ENCODE data around the gene NPAS1.

NPAS1 gene

DNA sequence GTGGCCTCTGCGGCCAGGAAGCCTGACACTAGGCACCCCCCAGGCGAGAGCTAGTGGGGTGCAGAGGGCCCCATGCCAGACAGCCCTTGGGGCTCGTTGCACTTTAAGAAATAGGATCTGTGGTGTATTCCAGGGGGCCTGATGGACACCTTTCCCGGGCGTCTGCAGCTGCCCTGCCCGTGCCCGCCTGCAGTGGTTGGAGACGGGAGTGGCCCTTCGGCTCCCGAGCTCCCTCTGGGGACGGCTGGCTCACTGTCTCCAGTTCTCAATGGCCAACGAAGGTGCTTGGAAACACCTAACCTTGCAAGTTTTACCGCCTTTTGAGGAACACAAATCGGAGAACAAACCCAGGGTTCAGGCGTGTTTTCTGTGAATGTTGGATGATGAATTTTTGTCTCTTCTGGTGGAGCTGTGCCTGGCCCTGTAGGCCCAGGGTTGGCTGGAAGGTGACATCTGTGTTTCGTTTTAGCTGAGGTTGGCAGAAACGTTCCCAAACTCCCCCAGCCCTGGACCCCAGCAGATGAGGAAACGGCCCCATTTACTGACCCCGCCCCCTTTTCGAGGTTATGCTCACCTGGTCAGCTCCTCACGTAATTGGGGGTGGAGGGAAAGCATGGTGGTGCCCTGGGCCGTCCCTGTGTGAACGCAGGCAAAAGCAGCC is 17.4 kb upstream of the NPAS1 start:
- DNase-seq = no peak
- Histone ChIP-seq H3K27ac (no peak overlapping the region), H3K27me3 (replicated peaks) (no peaks in the 10 kb centered on the region), H3K36me3 (replicated peaks) (peaks cover 39% of the 10 kb centered on the region), H3K4me3 (ENCODE audit: low read depth, low read length) (no peak overlapping the region)
- in situ Hi-C loops (cut with HindIII; ENCODE audit: low pct_ligation_motif_present, low sequenced_read_pairs) = no loop called here
- TF ChIP-seq, protein P1, sequence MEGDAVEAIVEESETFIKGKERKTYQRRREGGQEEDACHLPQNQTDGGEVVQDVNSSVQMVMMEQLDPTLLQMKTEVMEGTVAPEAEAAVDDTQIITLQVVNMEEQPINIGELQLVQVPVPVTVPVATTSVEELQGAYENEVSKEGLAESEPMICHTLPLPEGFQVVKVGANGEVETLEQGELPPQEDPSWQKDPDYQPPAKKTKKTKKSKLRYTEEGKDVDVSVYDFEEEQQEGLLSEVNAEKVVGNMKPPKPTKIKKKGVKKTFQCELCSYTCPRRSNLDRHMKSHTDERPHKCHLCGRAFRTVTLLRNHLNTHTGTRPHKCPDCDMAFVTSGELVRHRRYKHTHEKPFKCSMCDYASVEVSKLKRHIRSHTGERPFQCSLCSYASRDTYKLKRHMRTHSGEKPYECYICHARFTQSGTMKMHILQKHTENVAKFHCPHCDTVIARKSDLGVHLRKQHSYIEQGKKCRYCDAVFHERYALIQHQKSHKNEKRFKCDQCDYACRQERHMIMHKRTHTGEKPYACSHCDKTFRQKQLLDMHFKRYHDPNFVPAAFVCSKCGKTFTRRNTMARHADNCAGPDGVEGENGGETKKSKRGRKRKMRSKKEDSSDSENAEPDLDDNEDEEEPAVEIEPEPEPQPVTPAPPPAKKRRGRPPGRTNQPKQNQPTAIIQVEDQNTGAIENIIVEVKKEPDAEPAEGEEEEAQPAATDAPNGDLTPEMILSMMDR (IDR thresholded peaks at IDR 0.05; ENCODE audit: low read depth, low read length, missing control alignments) = no peak

DNA sequence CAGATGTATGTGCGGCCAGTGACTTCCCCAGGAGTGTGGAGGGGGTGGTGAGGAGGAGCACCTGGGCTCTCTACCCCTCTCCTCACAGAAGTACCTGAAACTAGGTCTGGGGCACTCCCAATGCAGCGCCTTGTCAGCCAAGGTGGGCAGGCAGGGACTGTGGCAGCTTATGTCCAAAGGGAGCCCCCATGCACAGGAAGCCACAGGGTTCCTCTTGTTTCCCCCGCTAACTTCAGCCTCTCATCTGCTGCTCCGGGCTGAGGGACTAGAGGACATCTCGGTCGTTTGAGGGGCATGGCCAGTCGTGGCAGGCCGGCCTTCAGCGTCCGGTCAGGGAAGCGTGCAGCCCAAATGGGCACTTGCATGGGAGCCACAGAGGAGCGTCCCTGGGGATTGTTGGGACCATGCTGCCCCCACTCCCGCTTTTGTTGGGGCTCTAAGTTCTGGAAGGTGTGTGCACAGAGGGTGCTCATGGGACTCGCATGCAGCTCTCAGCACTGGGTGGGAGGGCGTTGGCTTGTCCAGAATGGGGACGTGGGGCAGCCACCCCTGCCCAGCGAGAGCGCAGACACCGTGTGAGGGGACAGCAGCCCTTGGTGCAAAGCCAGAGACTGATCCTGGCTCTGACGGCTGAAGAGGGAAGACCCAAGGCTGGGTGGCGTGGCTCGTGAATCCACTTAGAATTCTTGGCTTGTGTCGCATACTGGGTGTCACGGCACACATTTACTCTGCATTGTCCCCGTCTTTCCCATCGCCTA is 16.6 kb upstream of the NPAS1 start:
- no peak for DNase-seq
- peaks cover 34% of the 10 kb centered on the region for H3K36me3 ChIP-seq (replicated peaks)
- in situ Hi-C loops (cut with HindIII; ENCODE audit: low pct_ligation_motif_present, low sequenced_read_pairs) = no loop called here
- no peak overlapping the region for H3K4me3 ChIP-seq (ENCODE audit: low read depth, low read length)
- TF ChIP-seq, protein P1 (IDR thresholded peaks at IDR 0.05; ENCODE audit: low read depth, low read length, missing control alignments) = no peak
- no peak overlapping the region for H3K27ac ChIP-seq
- H3K27me3 ChIP-seq (replicated peaks) = no peaks in the 10 kb centered on the region

DNA sequence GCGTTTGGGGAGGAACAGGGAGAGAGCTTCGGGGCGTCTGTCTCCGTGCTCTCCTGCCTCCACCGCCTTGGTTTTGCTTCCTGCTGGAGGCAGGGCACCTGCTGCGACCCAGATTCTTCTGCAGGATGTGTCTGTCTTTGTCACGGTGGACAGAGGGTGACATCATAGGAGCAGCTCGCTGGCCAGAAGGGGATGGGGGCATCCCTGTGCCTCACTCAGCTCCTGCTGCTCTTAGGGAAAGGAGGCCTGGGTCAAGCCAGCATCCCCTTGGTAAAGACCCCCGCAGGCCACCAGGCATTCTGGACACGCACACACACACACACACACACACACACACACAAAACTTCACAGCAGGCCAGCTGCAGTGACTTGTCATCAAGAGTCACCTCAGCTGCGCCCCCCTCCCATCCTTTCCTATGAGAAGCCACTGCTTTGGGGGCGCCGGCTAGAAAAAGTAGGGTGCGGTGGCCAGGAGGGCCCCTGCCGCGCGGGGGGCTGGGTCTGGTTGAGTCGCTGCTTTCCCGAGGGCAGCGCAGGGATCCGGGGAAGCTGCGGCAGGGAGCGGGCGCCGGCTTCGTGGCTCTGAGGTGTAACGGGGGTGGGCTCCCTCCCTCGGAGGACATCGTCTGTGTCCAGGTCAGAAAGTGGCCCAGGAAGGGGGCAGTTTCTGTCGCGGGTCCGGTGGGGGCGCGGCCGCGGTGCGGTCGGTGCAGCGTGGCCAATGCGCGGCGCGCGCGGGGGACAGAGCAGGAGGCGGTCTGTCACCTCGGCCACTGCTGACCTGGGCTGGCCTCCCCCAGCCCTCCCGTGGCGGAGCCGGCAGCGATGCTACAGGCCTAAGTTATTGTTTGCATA is 15.8 kb upstream of the NPAS1 start:
- no peak overlapping the region for H3K27ac ChIP-seq
- H3K36me3 ChIP-seq (replicated peaks) = peaks cover 28% of the 10 kb centered on the region
- DNase-seq = no peak
- TF ChIP-seq, protein P1 (IDR thresholded peaks at IDR 0.05; ENCODE audit: low read depth, low read length, missing control alignments) = no peak
- H3K27me3 ChIP-seq (replicated peaks) = no peaks in the 10 kb centered on the region
- H3K4me3 ChIP-seq (ENCODE audit: low read depth, low read length) = no peak overlapping the region
- in situ Hi-C loops (cut with HindIII; ENCODE audit: low pct_ligation_motif_present, low sequenced_read_pairs) = no loop called here

DNA sequence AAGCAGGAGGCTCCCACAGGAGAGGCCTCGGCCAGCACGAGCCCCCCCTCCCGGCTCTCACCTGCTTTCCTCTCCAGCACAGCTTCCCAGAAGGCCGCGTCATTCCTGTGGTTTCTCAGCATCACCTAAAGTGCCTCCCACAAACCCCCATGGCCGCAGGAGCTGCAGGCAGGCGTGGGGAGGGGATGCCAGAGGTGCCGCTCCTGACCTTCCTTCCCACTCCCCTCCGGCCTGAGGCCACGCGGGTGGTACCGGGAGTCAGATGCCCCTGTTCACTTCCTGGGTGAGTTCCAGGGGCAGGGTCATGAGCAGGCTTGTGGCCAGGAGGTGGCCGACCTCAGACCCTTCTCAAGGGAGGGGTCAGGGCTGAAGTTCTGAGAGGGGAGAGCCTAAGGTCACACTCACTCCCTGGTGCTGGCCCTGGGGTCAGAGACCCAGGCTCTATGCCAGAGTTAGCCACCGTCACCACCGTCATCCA is 14.4 kb upstream of the NPAS1 start:
- no peak for DNase-seq
- Histone ChIP-seq H3K27ac (no peak overlapping the region), H3K27me3 (replicated peaks) (no peaks in the 10 kb centered on the region), H3K36me3 (replicated peaks) (peaks cover 15% of the 10 kb centered on the region), H3K4me3 (ENCODE audit: low read depth, low read length) (no peak overlapping the region)
- TF ChIP-seq, protein P1 (IDR thresholded peaks at IDR 0.05; ENCODE audit: low read depth, low read length, missing control alignments) = no peak
- in situ Hi-C loops (cut with HindIII; ENCODE audit: low pct_ligation_motif_present, low sequenced_read_pairs) = no loop called here

DNA sequence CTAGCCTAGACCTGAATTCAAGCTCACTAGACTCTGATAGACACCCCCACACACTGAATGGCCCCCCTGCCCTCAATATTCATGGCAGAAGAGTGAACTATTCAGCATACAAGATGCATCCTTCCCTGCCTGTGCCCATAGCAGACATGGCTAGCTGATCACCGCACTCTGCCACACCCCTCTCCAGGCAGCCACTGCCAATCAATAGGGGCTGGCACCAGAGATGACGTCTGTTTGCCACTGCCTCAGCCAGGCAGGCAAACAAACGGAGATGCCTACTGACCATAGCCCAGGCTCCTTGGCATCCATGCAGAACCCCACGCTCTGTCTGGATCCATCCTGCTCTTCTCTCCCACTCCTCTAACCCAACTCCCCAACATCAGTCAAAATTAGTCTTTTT is 13.8 kb upstream of the NPAS1 start:
- in situ Hi-C loops (cut with HindIII; ENCODE audit: low pct_ligation_motif_present, low sequenced_read_pairs) = no loop called here
- Histone ChIP-seq H3K36me3 (replicated peaks) (peaks cover 8% of the 10 kb centered on the region), H3K27ac (no peak overlapping the region), H3K4me3 (ENCODE audit: low read depth, low read length) (no peak overlapping the region), H3K27me3 (replicated peaks) (no peaks in the 10 kb centered on the region)
- TF ChIP-seq, protein P1 (IDR thresholded peaks at IDR 0.05; ENCODE audit: low read depth, low read length, missing control alignments) = no peak
- DNase-seq = no peak
